ENCODE results near the gene TLE5.

The TLE5 gene

DNA sequence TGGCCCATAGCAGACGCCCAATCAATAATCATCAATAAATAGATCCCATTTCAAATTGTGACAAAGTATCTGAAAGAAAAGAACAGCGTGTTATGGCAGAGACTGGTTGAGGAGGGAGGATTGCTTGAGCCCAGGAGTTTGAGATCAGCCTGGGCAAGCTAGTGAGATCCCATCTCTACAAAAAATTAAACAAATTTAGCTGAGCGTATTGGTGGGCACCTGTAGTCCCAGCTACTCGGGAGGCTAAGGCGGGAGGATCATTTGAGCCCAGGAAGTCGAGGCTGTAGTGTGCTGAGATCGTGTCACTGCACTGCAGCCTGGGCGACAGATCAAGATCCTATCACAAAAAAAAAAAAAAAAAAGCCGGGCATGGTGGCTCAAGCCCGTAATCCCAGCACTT, 25.5 kb upstream of the TLE5 start:
- TF ChIP-seq TAF1 (IDR thresholded peaks at IDR 0.05; ENCODE audit: borderline replicate concordance, insufficient read depth, low read length) (no peak), POLR2AphosphoS5 (IDR thresholded peaks at IDR 0.05; ENCODE audit: low read depth, low read length) (no peak)

DNA sequence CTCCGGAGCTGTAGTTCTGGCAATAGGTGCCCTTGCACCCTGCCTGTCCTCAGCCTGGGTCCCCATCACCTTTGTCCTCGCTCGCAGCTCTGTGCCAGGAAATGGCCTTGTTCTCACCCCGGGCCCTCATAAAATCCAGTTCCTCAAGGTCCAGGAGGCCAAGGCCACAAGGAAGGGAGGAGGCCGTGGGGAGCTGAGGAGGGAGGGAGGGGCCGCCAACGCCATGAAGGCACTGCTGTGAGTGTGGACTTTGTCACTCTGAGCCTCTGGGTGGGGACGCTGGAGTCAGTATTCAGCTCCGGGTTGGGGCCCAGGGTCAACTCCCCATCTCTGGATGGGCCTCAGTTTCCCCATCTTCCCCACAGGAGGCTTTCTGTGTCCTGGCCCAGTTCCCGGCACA, 22.6 kb upstream of the TLE5 start:
- TF ChIP-seq REST (IDR thresholded peaks at IDR 0.05; ENCODE audit: insufficient read depth in 1 of 2, low read depth in 2 of 2, low read length in 2 of 2) (no peak), POLR2AphosphoS5 (IDR thresholded peaks at IDR 0.05; ENCODE audit: low read depth, low read length) (no peak), SIN3A (IDR thresholded peaks at IDR 0.05; ENCODE audit: borderline replicate concordance, insufficient read depth, low read length) (no peak), FOXP2 (optimal IDR thresholded peaks at IDR 0.05; ENCODE audit: borderline replicate concordance, extremely low read depth, extremely low read length, insufficient read depth) (no peak), TAF1 (IDR thresholded peaks at IDR 0.05; ENCODE audit: borderline replicate concordance, insufficient read depth, low read length) (no peak)

- no peak for TF ChIP-seq TAF1 (IDR thresholded peaks at IDR 0.05; ENCODE audit: borderline replicate concordance, insufficient read depth, low read length)
- TF ChIP-seq SIN3A (IDR thresholded peaks at IDR 0.05; ENCODE audit: borderline replicate concordance, insufficient read depth, low read length): no peak
- no peak for TF ChIP-seq POLR2AphosphoS5 (IDR thresholded peaks at IDR 0.05; ENCODE audit: low read depth, low read length)
- no peak for TF ChIP-seq REST (IDR thresholded peaks at IDR 0.05; ENCODE audit: insufficient read depth in 1 of 2, low read depth in 2 of 2, low read length in 2 of 2)
- no peak for TF ChIP-seq FOXP2 (optimal IDR thresholded peaks at IDR 0.05; ENCODE audit: borderline replicate concordance, extremely low read depth, extremely low read length, insufficient read depth)
Observed at GRCh38 chr19:3083964-3084363, 21.7 kb upstream of the TLE5 start.

DNA sequence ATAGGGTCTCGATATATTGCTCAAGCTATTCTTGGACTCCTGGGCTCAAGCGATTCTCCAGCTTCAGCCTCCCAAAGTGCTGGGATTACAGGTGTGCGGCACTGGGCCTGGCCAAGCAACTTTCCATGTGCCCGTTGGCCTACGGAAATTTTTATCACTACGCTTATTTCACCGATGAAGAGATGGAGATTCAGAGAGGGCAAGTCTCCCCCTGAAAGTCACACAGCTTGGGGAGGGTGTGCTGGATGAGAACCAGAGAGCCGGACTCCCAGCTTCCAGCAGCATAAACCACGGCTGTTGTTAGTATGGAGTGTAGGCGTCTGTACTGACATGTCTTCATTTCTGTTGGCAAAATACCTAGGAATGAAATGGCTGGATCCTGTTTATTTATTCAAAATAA, 20.0 kb upstream of the TLE5 start:
- TF ChIP-seq POLR2AphosphoS5 (IDR thresholded peaks at IDR 0.05; ENCODE audit: low read depth, low read length) (no peak), FOXP2 (optimal IDR thresholded peaks at IDR 0.05; ENCODE audit: borderline replicate concordance, extremely low read depth, extremely low read length, insufficient read depth) (no peak), SIN3A (IDR thresholded peaks at IDR 0.05; ENCODE audit: borderline replicate concordance, insufficient read depth, low read length) (no peak), REST (IDR thresholded peaks at IDR 0.05; ENCODE audit: insufficient read depth in 1 of 2, low read depth in 2 of 2, low read length in 2 of 2) (no peak), TAF1 (IDR thresholded peaks at IDR 0.05; ENCODE audit: borderline replicate concordance, insufficient read depth, low read length) (no peak)

GRCh38 chr19:3080286-3080685, 18.0 kb upstream of the TLE5 start:
- TF ChIP-seq REST (IDR thresholded peaks at IDR 0.05; ENCODE audit: insufficient read depth in 1 of 2, low read depth in 2 of 2, low read length in 2 of 2) (no peak), SIN3A (IDR thresholded peaks at IDR 0.05; ENCODE audit: borderline replicate concordance, insufficient read depth, low read length) (no peak), FOXP2 (optimal IDR thresholded peaks at IDR 0.05; ENCODE audit: borderline replicate concordance, extremely low read depth, extremely low read length, insufficient read depth) (no peak), POLR2AphosphoS5 (IDR thresholded peaks at IDR 0.05; ENCODE audit: low read depth, low read length) (no peak), TAF1 (IDR thresholded peaks at IDR 0.05; ENCODE audit: borderline replicate concordance, insufficient read depth, low read length) (no peak)

Measured in PFSK-1 (cell line).